GM12878 (cell line): Measurements from ENCODE around the gene PALMD. TPM values are rescaled to one million over a fixed set of nuclear protein-coding genes. Genes with fewer than 3 reads are reported as not detected.
A peak's percentile ranks its signal among the peaks of the same experiment; 100 is the strongest.

Experiments used
- ATAC-seq: fragments of 200-7000 bp; cut with Tn5 transposase; 3 replicates; pipeline ENCODE4 v1.9.1; 2020; ENCODE audit warnings: mild to moderate bottlenecking, moderate library complexity
- Bru-seq: library from RNA; stranded (reverse); fragments of 400-500 nt; gene quantifications from one replicate; lab custom pipeline; 2021; lab: Mats Ljungman, UMichigan
- BruChase-seq, 2 experiments: library from RNA; stranded (reverse); fragments of 400-500 nt; gene quantifications; one replicate each; lab custom pipeline; 2021; lab: Mats Ljungman, UMichigan
- BruUV-seq: library from RNA; stranded (reverse); fragments of 400-500 nt; replicated peaks from 2 replicates; lab custom pipeline; 2021; lab: Mats Ljungman, UMichigan
- CTCF ChIA-PET: fragments of 300-600 bp; sonication (Branson Sonifier 250); formaldehyde crosslinking; extraction: SDS; loops from one replicate; lab custom pipeline; 2021; ENCODE audit warnings: inconsistent platforms; lab: Yijun Ruan, JAX
- POLR2A ChIA-PET: fragments of 350-600 bp; formaldehyde crosslinking; extraction: SDS; loops from one replicate; lab custom pipeline; 2021; ENCODE audit warnings: inconsistent platforms; lab: Charles Lee
- RAD21 ChIA-PET: fragments of 300-600 bp; sonication (Branson Sonifier 250); formaldehyde crosslinking; loops from one replicate; lab custom pipeline; 2023; ENCODE audit warnings: antibody characterized with exemption; ENCODE audit not compliant: unreplicated experiment; lab: Charles Lee
- SMC1A ChIA-PET: fragments of 300-600 bp; sonication (Branson Sonifier 250); formaldehyde crosslinking; loops from one replicate; lab custom pipeline; 2023; ENCODE audit not compliant: unreplicated experiment, uncharacterized antibody; lab: Charles Lee
- DNase-seq: peaks from one replicate; pipeline ENCODE4 v3.0.0-alpha.2; 2011; ENCODE audit warnings: low read depth, low spot score
- FAIRE-seq: peaks from 3 replicates; lab custom pipeline; 2011; peaks lifted over from hg19 to GRCh38; lab: Jason Lieb, UNC
- H2AFZ ChIP-seq: 2 replicates; pipeline ENCODE4 v1.6.0; 2011; ENCODE audit warnings: low read depth, low read length, control low read depth; ENCODE audit not compliant: control insufficient read depth
- H3K27ac ChIP-seq: 2 replicates; pipeline ENCODE4 v1.5.1; 2011; ENCODE audit warnings: control low read depth; ENCODE audit not compliant: control insufficient read depth, insufficient read depth
- H3K27me3 ChIP-seq, 2 experiments: replicated peaks in 1 of 2; 2 replicates each; pipeline versions ENCODE4 v1.6.0 to v1.6.1; 2011; ENCODE audit warnings: low read length in 1 of 2; ENCODE audit not compliant: control insufficient read depth in 2 of 2, insufficient read depth in 2 of 2
- H3K36me3 ChIP-seq, 2 experiments: 2 replicates each; pipeline ENCODE4 v1.5.1; 2011; ENCODE audit warnings: low read length in 1 of 2; ENCODE audit not compliant: control insufficient read depth in 2 of 2, insufficient read depth in 2 of 2
- H3K4me1 ChIP-seq: 2 replicates; pipeline ENCODE4 v1.6.1; 2011; ENCODE audit warnings: mild to moderate bottlenecking, low read length, moderate library complexity, mixed read lengths; ENCODE audit not compliant: control insufficient read depth, insufficient read depth
- H3K4me2 ChIP-seq: 2 replicates; pipeline ENCODE4 v1.6.0; 2011; ENCODE audit warnings: control low read depth; ENCODE audit not compliant: control insufficient read depth, insufficient read depth
- H3K4me3 ChIP-seq: fragments of 200-600 bp; sonication (generic); 2 replicates; pipeline ENCODE4 v1.5.1; 2016
- H3K79me2 ChIP-seq: 2 replicates; pipeline ENCODE4 v1.6.0; 2011; ENCODE audit warnings: low read length; ENCODE audit not compliant: control insufficient read depth, insufficient read depth
- H3K9ac ChIP-seq: 2 replicates; pipeline ENCODE4 v1.8.0; 2011; ENCODE audit warnings: low read length, control low read depth, mixed read lengths; ENCODE audit not compliant: control insufficient read depth, insufficient read depth
- H3K9me3 ChIP-seq: replicated peaks from 3 replicates; pipeline ENCODE4 v1.5.1; 2011; ENCODE audit warnings: mild to moderate bottlenecking, low read length; ENCODE audit not compliant: control insufficient read depth, insufficient read depth
- H4K20me1 ChIP-seq: 2 replicates; pipeline ENCODE4 v1.6.0; 2011; ENCODE audit not compliant: control insufficient read depth, insufficient read depth
- CUX1 ChIP-seq: IDR thresholded peaks from 2 replicates; pipeline ENCODE4 v1.6.1; 2012; ENCODE audit warnings: improper control_type of control experiment, low read depth, low read length; ENCODE audit not compliant: insufficient replicate concordance
- IKZF1 ChIP-seq: fragments of 450-650 bp; conservative IDR thresholded peaks from 2 replicates; pipeline ENCODE4 v1.6.1; 2017; ENCODE audit warnings: antibody characterized with exemption, mild to moderate bottlenecking
- IKZF2 ChIP-seq, 2 experiments: fragments of 450-650 bp; IDR thresholded peaks; 2 replicates each; pipeline ENCODE4 v1.6.1; 2017; ENCODE audit warnings: mild to moderate bottlenecking in 2 of 2, moderate library complexity in 2 of 2
- SPI1 ChIP-seq: IDR thresholded peaks from 2 replicates; pipeline ENCODE4 v1.6.1; 2011; ENCODE audit warnings: low read depth, mild to moderate bottlenecking, low read length, moderate library complexity, borderline replicate concordance; ENCODE audit not compliant: insufficient read depth
- STAT3 ChIP-seq: IDR thresholded peaks from 2 replicates; pipeline ENCODE4 v1.6.1; 2011; ENCODE audit warnings: low read depth, low read length, improper control_type of control experiment
- WGBS: methylation state at CpG from one replicate; pipeline ENCODE4 v1.1.6; 2016; ENCODE audit warnings: low lambda C conversion rate; ENCODE audit not compliant: insufficient replicate concordance, insufficient coverage; ENCODE audit errors: missing lambda C conversion rate; 5-methylcytosine and 5-hydroxymethylcytosine counted together
- in situ Hi-C: fragments of 300-500 bp; cut with MboI; formaldehyde crosslinking; loops from 9 replicates; pipeline ENCODE4 v1.14.3; 2018; ENCODE audit warnings: mixed read lengths
- intact Hi-C: fragments of 100-400 bp; cut with micrococcal nuclease; formaldehyde crosslinking; loops from one replicate; pipeline ENCODE4 v1.14.2; 2022; ENCODE audit not compliant: unreplicated experiment
- long read RNA-seq, 2 experiments: library from polyadenylated mRNA; unstranded; transcript quantifications; one replicate each; pipeline ENCODE4 v2.0.0, GENCODE V29; 2019 to 2020
- polyA minus RNA-seq, 3 experiments: library from RNA; depleted of rRNA, polyadenylated mRNA; stranded (reverse); fragments of >200 nt; gene quantifications; 2 replicates each; pipeline ENCODE4 v1.2.3, GENCODE V29; 2011
- polyA plus RNA-seq, 11 experiments: library from polyadenylated mRNA; depleted of rRNA in 4 of 11; unstranded in 6 of 11; stranded (reverse) in 5 of 11; fragments of >200 nt; fragmentation: Nextera tagmentation in 4 of 11; fragmentation: Illumina TruSeq in 1 of 11; extraction: Ambion mirVana in 4 of 11; extraction: Trizol in 1 of 11; gene quantifications; 1 replicate in 1 of 11; 2 replicates in 10 of 11; pipeline versions ENCODE4 v1.2.1 to v1.2.3, GENCODE V29; 2011 to 2016; ENCODE audit warnings: inconsistent platforms in 2 of 11, missing spikeins in 2 of 11, low read depth in 1 of 11
- total RNA-seq, 4 experiments: library from RNA; depleted of rRNA in 3 of 4; stranded (reverse); fragments of >200 nt in 3 of 4; fragmentation: Illumina TruSeq in 1 of 4; extraction: Trizol in 1 of 4; gene quantifications; 2 replicates each; pipeline versions ENCODE4 v1.2.1 to v1.2.3, GENCODE V29; 2013 to 2021

Gene PALMD
- not detected in 2 replicates for total RNA-seq (2013; cell fraction: nucleolus; rRNA removed)
- under 0.01 TPM in 1 of 2 replicates, not detected in the other for total RNA-seq (2014; rRNA removed)
- not detected in 2 replicates for total RNA-seq (2014; rRNA removed; fragmentation: Illumina TruSeq; extraction: Trizol)
- 0.05 TPM in 1 of 2 replicates, not detected in the other for total RNA-seq (2021)
- polyA plus RNA-seq (2011; ENCODE audit: low read depth), result not detected
- polyA plus RNA-seq (2011; rRNA removed), result not detected in 2 replicates
- polyA plus RNA-seq (2011; cell fraction: cytosol; rRNA removed), result not detected in 2 replicates
- 0.01 TPM in 1 of 2 replicates, not detected in the other for polyA plus RNA-seq (2011; cell fraction: nucleus; rRNA removed)
- 0.07 TPM in 1 of 2 replicates, not detected in the other for polyA plus RNA-seq (2012)
- polyA plus RNA-seq (2014; fragmentation: Illumina TruSeq; extraction: Trizol), result not detected in 2 replicates
- under 1 TPM in 1 of 2 experiments, not detected in 1; 0.03 TPM for polyA plus RNA-seq (2014; fragmentation: Nextera tagmentation; extraction: Ambion mirVana)
- 0.04 TPM in 1 of 2 replicates, not detected in the other for polyA plus RNA-seq (2014; rRNA removed)
- under 1 TPM; 0.05 to 0.09 TPM for polyA plus RNA-seq (2016; fragmentation: Nextera tagmentation; extraction: Ambion mirVana)
- polyA minus RNA-seq (2011; rRNA and poly(A)+ RNA removed), result not detected in 2 replicates
- not detected in 2 replicates for polyA minus RNA-seq (2011; cell fraction: cytosol; rRNA and poly(A)+ RNA removed)
- not detected in 2 replicates for polyA minus RNA-seq (2011; cell fraction: nucleus; rRNA and poly(A)+ RNA removed)
- Bru-seq, nascent RNA, result percentile 5 among the genes with signal in this experiment
- BruChase-seq, experiment 1, labeled RNA remaining after a 6-hour chase, result not detected
- BruChase-seq, experiment 2, labeled RNA remaining after a 2-hour chase, result percentile 7 among the genes with signal in this experiment
- long read RNA-seq, experiment 1, result 0 reads
- long read RNA-seq, experiment 2, result 0 reads

GRCh38 chr1:99645699-99646531 lies at the start of gene PALMD:
Gene PALMD, plus strand, starts transcription at chr1:99646113. Its CDS starts 205 bp downstream, at chr1:99646318.
- in situ Hi-C loops, result no loop called here
- 0 out of 4 replicates have a peak, but pooled peaks cover 0 to 3% of the 10 kb centered on the region in 2 experiments for H3K27me3 ChIP-seq
- no peak within 1 kb of the TSS for H2AFZ ChIP-seq
- H4K20me1 ChIP-seq, result no peaks in the 10 kb centered on the region
- 22% methylated on average over 17 of the region's 17 CpGs for WGBS
- H3K9ac ChIP-seq, result no peak within 1 kb of the TSS
- no peaks in the 10 kb centered on the region for H3K9me3 ChIP-seq
- no peak within 1 kb of the TSS for H3K4me2 ChIP-seq
- ChIA-PET CTCF (interaction anchor here (1.4 to 2.2 kb wide), 3 partner anchors 11 to 39 kb away, joined by 3 to 8 read pairs (median 6); no protein-coding TSS in a partner anchor), SMC1A (interaction anchor here (0.6 to 1.9 kb wide), 4 partner anchors 8 to 39 kb away, joined by 3 to 6 read pairs (median 4); no protein-coding TSS in a partner anchor), RAD21 (no interaction called here), POLR2A (no interaction called here)
- ATAC-seq, result peak; percentile 54
- no peak for TF ChIP-seq CUX1
- TF ChIP-seq STAT3, result no peak
- TF ChIP-seq SPI1, result no peak
- TF ChIP-seq IKZF2 (IDR thresholded peaks at IDR 0.05), result no peak
- no peak for TF ChIP-seq IKZF1
- H3K36me3 ChIP-seq, result no peaks in the 10 kb centered on the region
- no peak within 1 kb of the TSS for H3K4me3 ChIP-seq
- no peak within 1 kb of the TSS for H3K27ac ChIP-seq
- no peak for DNase-seq
- BruUV-seq, result no TSS peak
- H3K79me2 ChIP-seq, result no peaks in the 10 kb centered on the region
- intact Hi-C loops, result no loop called here
- H3K4me1 ChIP-seq, result no peaks in the 10 kb centered on the region
- no peak for FAIRE-seq
